Astrocyte of the cerebellum (primary cell): ENCODE data around the gene HOXD13.

Source experiments
- DNase-seq: peaks from one replicate; pipeline ENCODE4 v3.0.0-alpha.2; 2011; ENCODE audit warnings: low read depth
- H3K4me3 ChIP-seq: 2 replicates; pipeline ENCODE4 v1.5.1; 2011; ENCODE audit warnings: mild to moderate bottlenecking, low read depth, low read length, moderate library complexity
- in situ Hi-C: cut with HindIII; loops from 2 replicates; pipeline ENCODE4 v1.10.0; 2017; ENCODE audit warnings: low sequenced_read_pairs
- TF ChIP-seq, protein P1 (sequence below): IDR thresholded peaks from 2 replicates; pipeline ENCODE4 v1.5.1; 2012; ENCODE audit warnings: low read length, low read depth, moderate library complexity, mild to moderate bottlenecking; ENCODE audit errors: missing control alignments

Gene HOXD13

GRCh38 chr2:176124947-176125771, 32.6 kb downstream of the HOXD13 start:
- DNase-seq = no peak
- H3K4me3 ChIP-seq = no peak overlapping the region
- TF ChIP-seq, protein P1, sequence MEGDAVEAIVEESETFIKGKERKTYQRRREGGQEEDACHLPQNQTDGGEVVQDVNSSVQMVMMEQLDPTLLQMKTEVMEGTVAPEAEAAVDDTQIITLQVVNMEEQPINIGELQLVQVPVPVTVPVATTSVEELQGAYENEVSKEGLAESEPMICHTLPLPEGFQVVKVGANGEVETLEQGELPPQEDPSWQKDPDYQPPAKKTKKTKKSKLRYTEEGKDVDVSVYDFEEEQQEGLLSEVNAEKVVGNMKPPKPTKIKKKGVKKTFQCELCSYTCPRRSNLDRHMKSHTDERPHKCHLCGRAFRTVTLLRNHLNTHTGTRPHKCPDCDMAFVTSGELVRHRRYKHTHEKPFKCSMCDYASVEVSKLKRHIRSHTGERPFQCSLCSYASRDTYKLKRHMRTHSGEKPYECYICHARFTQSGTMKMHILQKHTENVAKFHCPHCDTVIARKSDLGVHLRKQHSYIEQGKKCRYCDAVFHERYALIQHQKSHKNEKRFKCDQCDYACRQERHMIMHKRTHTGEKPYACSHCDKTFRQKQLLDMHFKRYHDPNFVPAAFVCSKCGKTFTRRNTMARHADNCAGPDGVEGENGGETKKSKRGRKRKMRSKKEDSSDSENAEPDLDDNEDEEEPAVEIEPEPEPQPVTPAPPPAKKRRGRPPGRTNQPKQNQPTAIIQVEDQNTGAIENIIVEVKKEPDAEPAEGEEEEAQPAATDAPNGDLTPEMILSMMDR = no peak
- in situ Hi-C loops = loop anchor here (25.0 kb wide), 1 partner anchor 1012 kb away; no protein-coding TSS in a partner anchor

DNA sequence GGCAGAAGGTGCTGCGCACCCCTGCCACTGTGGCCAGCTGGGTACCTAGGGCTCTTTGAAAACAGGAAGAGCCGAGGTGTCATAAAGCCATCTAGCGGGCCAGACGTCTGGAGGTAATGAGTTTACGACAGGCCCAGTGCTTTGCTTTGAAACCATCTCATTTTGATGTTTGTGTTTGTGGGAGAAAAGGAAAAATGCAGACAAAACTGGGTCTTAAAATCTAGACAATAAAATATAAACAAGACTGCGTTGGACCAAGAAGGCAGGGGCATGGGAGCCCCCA, 33.2 kb downstream of the HOXD13 start:
- TF ChIP-seq, protein P1 = no peak
- DNase-seq = no peak
- no peak overlapping the region for H3K4me3 ChIP-seq
- in situ Hi-C loops = no loop called here

- TF ChIP-seq, protein P1 = peak; percentile 75
- in situ Hi-C loops = no loop called here
- DNase-seq = peak; percentile 38
- no peak overlapping the region for H3K4me3 ChIP-seq
Measured at GRCh38 chr2:176126929-176127773, 34.6 kb downstream of the HOXD13 start.

DNA sequence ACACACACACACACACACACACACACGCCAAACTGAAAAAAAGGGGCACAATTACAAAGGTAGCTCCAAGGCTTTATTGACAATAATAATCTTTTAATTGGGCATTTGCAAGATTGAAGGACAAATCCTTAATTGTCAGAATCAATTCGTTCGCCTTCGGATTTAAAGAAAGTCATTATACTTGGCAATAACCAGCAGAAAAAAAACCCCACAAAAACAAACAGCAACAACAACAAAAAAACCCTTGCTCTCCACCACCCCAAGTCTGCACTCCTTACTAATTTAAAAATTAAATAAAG, 35.2 kb downstream of the HOXD13 start:
- in situ Hi-C loops = no loop called here
- H3K4me3 ChIP-seq = no peak overlapping the region
- no peak for DNase-seq
- TF ChIP-seq, protein P1 = no peak

DNA sequence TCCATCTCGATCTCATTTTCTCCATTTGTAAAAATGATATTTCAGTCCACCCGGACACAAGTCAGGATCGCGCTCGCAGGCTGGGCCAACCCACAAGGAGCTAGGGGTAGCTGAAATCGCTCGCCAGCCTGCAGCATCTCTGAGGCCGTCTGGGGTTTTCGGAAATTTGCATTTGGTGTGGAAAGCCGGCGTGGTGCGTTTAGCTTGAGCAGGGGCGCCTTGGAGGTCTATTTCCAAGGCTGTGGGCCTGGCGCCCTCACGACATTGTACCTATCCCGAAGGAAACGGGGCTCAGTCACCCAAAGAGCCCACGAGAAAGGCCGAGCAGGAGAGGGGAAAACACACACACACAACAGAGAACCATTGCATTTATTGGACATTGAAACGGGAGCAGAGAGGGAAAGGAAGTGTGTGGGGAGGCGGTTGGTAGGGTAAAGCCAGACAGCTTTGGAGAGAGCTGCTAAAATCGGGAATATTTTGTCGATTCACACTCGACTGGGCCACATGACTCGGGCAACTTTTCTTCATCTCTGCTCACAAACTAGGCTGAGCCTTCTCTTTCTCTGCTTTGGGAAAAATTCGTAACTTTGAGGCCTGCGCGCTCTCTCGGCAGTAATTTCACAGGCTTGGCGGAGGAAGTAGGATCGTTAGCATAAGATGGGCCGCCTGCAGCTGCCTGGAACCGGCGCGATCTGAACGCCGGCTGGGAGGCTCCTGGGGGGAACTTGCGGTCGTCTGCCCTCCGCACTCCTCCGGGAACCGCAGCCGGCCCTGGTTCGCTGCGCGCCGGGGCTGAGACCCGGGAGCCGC, 35.9 kb downstream of the HOXD13 start:
- no peak for DNase-seq
- no peak overlapping the region for H3K4me3 ChIP-seq
- in situ Hi-C loops = no loop called here
- TF ChIP-seq, protein P1 = no peak
